ENCODE measurements around the gene DDI2. TPM values are rescaled to one million over a fixed set of nuclear protein-coding genes. Genes with fewer than 3 reads are reported as not detected.

Gene DDI2
- total RNA-seq, 1 experiment from 2014 or later: 7.6 TPM

GRCh38 chr1:15656464-15656863, 39.2 kb downstream of the DDI2 start:
- no peaks in the 10 kb centered on the region for H3K9me3 ChIP-seq
- no peaks in the 10 kb centered on the region for H3K27me3 ChIP-seq
- H3K4me3 ChIP-seq: no peak overlapping the region
- no peak for DNase-seq
- peaks cover 65% of the 10 kb centered on the region for H3K36me3 ChIP-seq

GRCh38 chr1:15657021-15657420, 39.8 kb downstream of the DDI2 start:
- DNase-seq: no peak
- H3K27me3 ChIP-seq: no peaks in the 10 kb centered on the region
- H3K36me3 ChIP-seq: peaks cover 68% of the 10 kb centered on the region
- H3K4me3 ChIP-seq: no peak overlapping the region
- H3K9me3 ChIP-seq: no peaks in the 10 kb centered on the region

GRCh38 chr1:15660151-15660550, 42.9 kb downstream of the DDI2 start:
- H3K36me3 ChIP-seq: peaks cover 66% of the 10 kb centered on the region
- H3K9me3 ChIP-seq: no peaks in the 10 kb centered on the region
- no peaks in the 10 kb centered on the region for H3K27me3 ChIP-seq
- H3K4me3 ChIP-seq: no peak overlapping the region
- DNase-seq: no peak

GRCh38 chr1:15662477-15662876, 45.2 kb downstream of the DDI2 start:
- H3K36me3 ChIP-seq: peaks cover 49% of the 10 kb centered on the region
- DNase-seq: no peak
- no peak overlapping the region for H3K4me3 ChIP-seq
- no peaks in the 10 kb centered on the region for H3K27me3 ChIP-seq
- H3K9me3 ChIP-seq: no peaks in the 10 kb centered on the region

GRCh38 chr1:15663925-15664324, 46.7 kb downstream of the DDI2 start:
- H3K36me3 ChIP-seq: peaks cover 42% of the 10 kb centered on the region
- no peak for DNase-seq
- no peaks in the 10 kb centered on the region for H3K9me3 ChIP-seq
- no peaks in the 10 kb centered on the region for H3K27me3 ChIP-seq
- H3K4me3 ChIP-seq: no peak overlapping the region

- Histone ChIP-seq H3K9me3 (no peaks in the 10 kb centered on the region), H3K36me3 (peaks cover 7% of the 10 kb centered on the region), H3K4me3 (no peak overlapping the region), H3K27me3 (no peaks in the 10 kb centered on the region)
- DNase-seq: no peak
Observed at GRCh38 chr1:15667362-15667761, 50.1 kb downstream of the DDI2 start.

GRCh38 chr1:15668089-15668754, 51.0 kb downstream of the DDI2 start:
- H3K27me3 ChIP-seq: no peaks in the 10 kb centered on the region
- no peak for DNase-seq
- H3K36me3 ChIP-seq: no peaks in the 10 kb centered on the region
- no peak overlapping the region for H3K4me3 ChIP-seq
- H3K9me3 ChIP-seq: no peaks in the 10 kb centered on the region

- no peak for DNase-seq
- Histone ChIP-seq H3K27me3 (no peaks in the 10 kb centered on the region), H3K4me3 (no peak overlapping the region), H3K9me3 (no peaks in the 10 kb centered on the region), H3K36me3 (no peaks in the 10 kb centered on the region)
Observed at GRCh38 chr1:15669074-15669473, 51.8 kb downstream of the DDI2 start.

GRCh38 chr1:15669864-15670263, 52.6 kb downstream of the DDI2 start:
- Histone ChIP-seq H3K4me3 (no peak overlapping the region), H3K36me3 (no peaks in the 10 kb centered on the region), H3K27me3 (no peaks in the 10 kb centered on the region), H3K9me3 (no peaks in the 10 kb centered on the region)
- DNase-seq: no peak

GRCh38 chr1:15671430-15671829, 54.2 kb downstream of the DDI2 start:
- DNase-seq: no peak
- Histone ChIP-seq H3K4me3 (no peak overlapping the region), H3K9me3 (no peaks in the 10 kb centered on the region), H3K27me3 (no peaks in the 10 kb centered on the region), H3K36me3 (no peaks in the 10 kb centered on the region)

- H3K4me3 ChIP-seq: no peak overlapping the region
- H3K9me3 ChIP-seq: peaks cover 4% of the 10 kb centered on the region; the same call in 1 of the 2 replicates
- no peaks in the 10 kb centered on the region for H3K27me3 ChIP-seq
- no peaks in the 10 kb centered on the region for H3K36me3 ChIP-seq
- DNase-seq: no peak
Observed at GRCh38 chr1:15674386-15675159, 57.3 kb downstream of the DDI2 start.

GRCh38 chr1:15676010-15676409, 58.8 kb downstream of the DDI2 start:
- Histone ChIP-seq H3K4me3 (no peak overlapping the region), H3K36me3 (no peaks in the 10 kb centered on the region), H3K27me3 (no peaks in the 10 kb centered on the region), H3K9me3 (peaks cover 5% of the 10 kb centered on the region; the same call in 1 of the 2 replicates)
- DNase-seq: no peak

- Histone ChIP-seq H3K4me3 (no peak overlapping the region), H3K36me3 (no peaks in the 10 kb centered on the region), H3K9me3 (peaks cover 5% of the 10 kb centered on the region; the same call in 1 of the 2 replicates), H3K27me3 (no peaks in the 10 kb centered on the region)
- no peak for DNase-seq
Observed at GRCh38 chr1:15676688-15677661, 59.7 kb downstream of the DDI2 start.

GRCh38 chr1:15678578-15678977, 61.3 kb downstream of the DDI2 start:
- H3K27me3 ChIP-seq: no peaks in the 10 kb centered on the region
- peak; percentile 51 for DNase-seq
- H3K36me3 ChIP-seq: no peaks in the 10 kb centered on the region
- peaks cover 5% of the 10 kb centered on the region; the same call in 1 of the 2 replicates for H3K9me3 ChIP-seq
- no peak overlapping the region for H3K4me3 ChIP-seq

- Histone ChIP-seq H3K27me3 (no peaks in the 10 kb centered on the region), H3K36me3 (no peaks in the 10 kb centered on the region), H3K4me3 (no peak overlapping the region), H3K9me3 (peaks cover 5% of the 10 kb centered on the region; the same call in 1 of the 2 replicates)
- peak; percentile 86 for DNase-seq
Observed at GRCh38 chr1:15680131-15680530, 62.9 kb downstream of the DDI2 start.

- H3K4me3 ChIP-seq: no peak overlapping the region
- no peaks in the 10 kb centered on the region for H3K36me3 ChIP-seq
- peak; percentile 43 for DNase-seq
- no peaks in the 10 kb centered on the region for H3K27me3 ChIP-seq
- H3K9me3 ChIP-seq: peaks cover 5% of the 10 kb centered on the region; the same call in 1 of the 2 replicates
Observed at GRCh38 chr1:15680561-15681348, 63.5 kb downstream of the DDI2 start.

Measured in MG63 (cell line).